KOPT-K1 (cell line): ENCODE measurements around the gene PROSER2.

Experiments used
- H3K27ac ChIP-seq: fragments of 200-600 bp; sonication (generic); 2 replicates; pipeline ENCODE4 v1.5.1; 2016; ENCODE audit warnings: antibody characterized with exemption, mild to moderate bottlenecking, low read depth, low read length; ENCODE audit not compliant: poor library complexity, severe bottlenecking
- H3K36me3 ChIP-seq: fragments of 200-600 bp; sonication (generic); 2 replicates; pipeline ENCODE4 v1.5.1; 2017; ENCODE audit warnings: antibody characterized with exemption, mild to moderate bottlenecking, low read length, moderate library complexity; ENCODE audit not compliant: insufficient read depth
- H3K9me3 ChIP-seq: fragments of 200-600 bp; sonication (generic); 2 replicates; pipeline ENCODE4 v1.5.1; 2017; ENCODE audit warnings: antibody characterized with exemption, low read length, mild to moderate bottlenecking; ENCODE audit not compliant: insufficient read depth, poor library complexity, severe bottlenecking

Gene PROSER2

GRCh38 chr10:11876805-11877590 is 53.8 kb downstream of the PROSER2 start:
- H3K36me3 ChIP-seq, result no peaks in the 10 kb centered on the region
- no peaks in the 10 kb centered on the region for H3K9me3 ChIP-seq
- no peak overlapping the region for H3K27ac ChIP-seq

DNA sequence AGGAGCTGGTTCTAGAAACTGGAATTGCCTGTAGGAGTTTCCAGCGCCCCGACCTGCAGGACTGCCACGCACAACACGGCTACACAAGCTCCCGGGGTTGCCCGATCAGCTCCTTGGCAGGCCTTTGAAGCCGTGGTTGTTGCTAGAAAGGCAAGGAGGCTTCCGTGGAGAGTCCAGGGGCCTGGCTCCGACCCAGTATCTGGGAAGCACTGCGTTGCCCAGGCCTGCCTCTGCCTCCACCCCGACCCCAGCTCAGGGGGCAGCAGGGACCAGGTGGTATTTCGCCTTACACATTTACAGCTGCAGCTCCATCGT is 54.4 kb downstream of the PROSER2 start:
- no peaks in the 10 kb centered on the region for H3K9me3 ChIP-seq
- no peak overlapping the region for H3K27ac ChIP-seq
- H3K36me3 ChIP-seq, result no peaks in the 10 kb centered on the region

DNA sequence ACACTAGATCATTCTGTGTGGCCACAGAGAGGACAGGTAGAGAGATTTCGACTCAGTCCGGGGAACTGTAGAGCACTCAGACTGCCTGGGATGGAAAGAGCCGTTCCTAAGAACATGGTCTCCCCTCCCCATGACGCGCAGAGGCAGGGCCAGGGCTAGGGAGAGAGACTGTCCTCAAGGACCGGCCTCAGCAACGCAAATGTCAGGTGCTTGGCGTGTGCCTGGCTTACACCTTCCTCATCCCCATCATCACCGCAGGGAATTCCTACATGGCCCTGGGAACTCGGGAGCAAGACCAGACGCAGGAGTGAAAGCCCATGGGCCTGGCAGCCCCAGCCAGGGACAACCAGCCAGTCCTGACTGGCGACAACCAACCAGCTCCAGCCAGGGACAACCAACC is 55.6 kb downstream of the PROSER2 start:
- Histone ChIP-seq H3K9me3 (no peaks in the 10 kb centered on the region), H3K36me3 (no peaks in the 10 kb centered on the region), H3K27ac (no peak overlapping the region)

DNA sequence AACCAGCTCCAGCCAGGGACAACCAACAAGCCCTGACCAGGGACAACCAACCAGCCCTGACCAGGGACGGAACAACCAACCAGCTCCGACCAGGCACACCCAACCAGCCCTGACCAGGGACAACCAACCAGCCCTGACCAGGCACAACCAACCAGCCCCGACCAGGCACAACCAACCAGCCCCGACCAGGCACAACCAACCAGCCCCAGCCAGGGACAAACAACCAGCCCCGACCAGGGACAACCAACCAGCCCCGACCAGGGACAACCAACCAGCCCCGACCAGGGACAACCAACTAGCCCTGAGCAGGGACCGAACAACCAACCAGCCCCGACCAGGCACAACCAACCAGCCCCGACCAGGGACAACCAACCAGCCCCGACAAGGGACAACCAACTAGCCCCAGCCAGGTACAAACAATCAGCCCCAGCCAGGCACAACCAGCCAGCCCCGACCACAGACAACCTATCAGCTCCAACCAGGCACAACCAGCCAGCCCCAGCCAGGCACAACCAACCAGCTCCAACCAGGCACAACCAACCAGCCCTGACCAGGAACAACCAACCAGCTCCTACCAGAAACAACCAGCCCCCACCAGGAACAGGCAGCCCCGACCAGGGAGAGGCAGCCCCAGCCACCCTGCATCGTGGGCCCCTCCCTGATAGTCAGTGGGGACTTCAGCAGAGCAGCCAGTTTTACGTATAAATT is 56.4 kb downstream of the PROSER2 start:
- no peaks in the 10 kb centered on the region for H3K36me3 ChIP-seq
- no peak overlapping the region for H3K27ac ChIP-seq
- no peaks in the 10 kb centered on the region for H3K9me3 ChIP-seq

- Histone ChIP-seq H3K36me3 (no peaks in the 10 kb centered on the region), H3K27ac (no peak overlapping the region), H3K9me3 (no peaks in the 10 kb centered on the region)
Observed at GRCh38 chr10:11880151-11881029, 57.2 kb downstream of the PROSER2 start.

- Histone ChIP-seq H3K9me3 (no peaks in the 10 kb centered on the region), H3K27ac (no peak overlapping the region), H3K36me3 (no peaks in the 10 kb centered on the region)
Observed at GRCh38 chr10:11881030-11881476, 57.9 kb downstream of the PROSER2 start.

GRCh38 chr10:11881477-11882417 is 58.6 kb downstream of the PROSER2 start:
- Histone ChIP-seq H3K27ac (no peak overlapping the region), H3K36me3 (no peaks in the 10 kb centered on the region), H3K9me3 (no peaks in the 10 kb centered on the region)

DNA sequence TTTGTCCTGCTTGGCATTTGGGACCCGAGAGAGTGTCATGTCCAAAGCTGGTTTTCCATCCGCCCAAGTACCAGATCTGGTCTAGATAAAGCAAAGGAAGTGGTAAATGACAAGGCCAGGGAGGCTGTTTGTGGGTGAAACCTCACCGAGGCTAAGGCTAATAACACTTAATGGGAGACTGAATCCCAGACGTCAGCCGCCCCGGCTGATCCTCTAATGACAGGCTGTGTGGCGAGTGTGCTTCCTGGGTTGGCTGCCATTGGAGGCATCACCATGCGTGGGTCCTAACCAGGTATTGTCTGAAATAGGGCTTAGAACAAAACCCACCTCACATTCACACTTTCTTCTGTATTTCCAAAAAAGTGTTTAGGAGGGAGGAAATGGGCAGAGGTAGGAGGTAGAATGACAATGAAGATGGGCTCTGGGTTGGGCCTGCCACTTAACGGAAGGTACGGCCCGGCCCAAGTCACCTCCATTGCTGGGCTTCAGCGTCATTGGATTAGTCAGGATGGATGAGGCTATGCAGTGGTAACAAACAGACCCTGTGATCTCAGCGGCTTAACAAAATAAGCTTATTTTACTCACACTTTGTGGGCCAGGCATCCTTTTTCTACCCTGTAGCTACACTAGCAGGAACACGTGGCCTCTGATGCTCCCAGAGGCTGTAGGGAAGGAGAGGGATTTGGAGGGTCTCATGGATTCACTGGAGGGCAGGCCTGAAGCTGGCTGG is 59.7 kb downstream of the PROSER2 start:
- Histone ChIP-seq H3K27ac (no peak overlapping the region), H3K36me3 (no peaks in the 10 kb centered on the region), H3K9me3 (no peaks in the 10 kb centered on the region)

GRCh38 chr10:11884706-11885423 is 61.7 kb downstream of the PROSER2 start:
- no peak overlapping the region for H3K27ac ChIP-seq
- no peaks in the 10 kb centered on the region for H3K9me3 ChIP-seq
- no peaks in the 10 kb centered on the region for H3K36me3 ChIP-seq

DNA sequence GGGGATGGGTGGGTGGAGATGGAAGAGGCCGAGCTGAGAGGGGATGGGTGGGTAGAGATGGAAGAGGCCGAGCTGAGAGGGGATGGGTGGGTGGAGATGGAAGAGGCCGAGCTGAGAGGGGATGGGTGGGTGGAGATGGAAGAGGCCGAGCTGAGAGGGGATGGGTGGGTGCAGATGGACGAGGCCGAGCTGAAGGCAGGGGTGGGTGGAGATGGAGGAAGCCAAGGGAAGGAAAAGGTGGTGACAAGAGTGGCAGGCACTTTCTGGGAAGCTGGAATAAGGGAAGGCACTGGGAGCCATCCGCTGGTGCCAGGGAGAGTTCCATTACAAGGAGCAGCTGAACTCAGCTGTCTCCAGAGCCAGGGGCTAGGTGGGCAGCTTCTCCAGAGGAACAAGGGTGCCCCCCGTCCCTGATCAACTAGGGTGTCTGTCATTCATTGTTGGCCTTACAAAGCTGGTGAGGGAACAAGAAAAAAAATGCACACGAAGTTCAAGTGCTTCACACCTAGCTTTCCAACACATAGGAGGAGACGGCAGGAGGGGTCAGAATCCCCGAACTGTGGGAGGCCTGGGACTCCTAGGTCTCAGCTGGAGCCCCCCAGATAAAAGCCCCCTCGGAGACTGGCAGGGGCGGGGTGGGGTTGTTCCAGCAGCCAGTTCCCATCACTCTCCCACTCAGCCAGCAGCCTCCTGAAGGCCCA is 62.4 kb downstream of the PROSER2 start:
- no peaks in the 10 kb centered on the region for H3K9me3 ChIP-seq
- H3K27ac ChIP-seq, result no peak overlapping the region
- H3K36me3 ChIP-seq, result no peaks in the 10 kb centered on the region

- no peak overlapping the region for H3K27ac ChIP-seq
- H3K9me3 ChIP-seq, result no peaks in the 10 kb centered on the region
- no peaks in the 10 kb centered on the region for H3K36me3 ChIP-seq
Observed at GRCh38 chr10:11886138-11886474, 63.0 kb downstream of the PROSER2 start.

DNA sequence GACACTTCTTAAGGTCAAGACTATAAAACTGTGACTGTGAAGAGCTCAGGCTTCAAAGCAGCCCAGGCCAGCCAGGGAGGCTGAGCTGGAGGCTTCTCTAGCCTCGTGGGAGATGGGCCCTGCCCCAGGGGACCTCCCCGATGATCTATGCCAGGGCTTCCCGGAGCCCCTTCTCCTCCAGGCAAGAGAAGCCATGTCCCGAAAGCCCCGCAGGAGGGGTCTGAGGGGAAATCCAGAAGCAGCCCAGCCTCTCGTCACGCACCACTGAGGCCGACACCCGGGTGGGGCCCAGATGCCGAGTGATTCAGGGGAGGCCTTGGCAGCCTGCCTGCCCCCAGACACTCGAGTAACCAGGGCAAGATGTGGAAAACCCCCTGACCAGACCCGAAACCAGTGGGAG is 63.7 kb downstream of the PROSER2 start:
- Histone ChIP-seq H3K36me3 (no peaks in the 10 kb centered on the region), H3K27ac (no peak overlapping the region), H3K9me3 (no peaks in the 10 kb centered on the region)
